ENCODE results near the gene AUTS2.

AUTS2 gene

GRCh38 chr7:70189776-70190175, 591.5 kb downstream of the AUTS2 start:
- no peak for DNase-seq (ENCODE audit: low read depth)
- TF ChIP-seq, protein P1, sequence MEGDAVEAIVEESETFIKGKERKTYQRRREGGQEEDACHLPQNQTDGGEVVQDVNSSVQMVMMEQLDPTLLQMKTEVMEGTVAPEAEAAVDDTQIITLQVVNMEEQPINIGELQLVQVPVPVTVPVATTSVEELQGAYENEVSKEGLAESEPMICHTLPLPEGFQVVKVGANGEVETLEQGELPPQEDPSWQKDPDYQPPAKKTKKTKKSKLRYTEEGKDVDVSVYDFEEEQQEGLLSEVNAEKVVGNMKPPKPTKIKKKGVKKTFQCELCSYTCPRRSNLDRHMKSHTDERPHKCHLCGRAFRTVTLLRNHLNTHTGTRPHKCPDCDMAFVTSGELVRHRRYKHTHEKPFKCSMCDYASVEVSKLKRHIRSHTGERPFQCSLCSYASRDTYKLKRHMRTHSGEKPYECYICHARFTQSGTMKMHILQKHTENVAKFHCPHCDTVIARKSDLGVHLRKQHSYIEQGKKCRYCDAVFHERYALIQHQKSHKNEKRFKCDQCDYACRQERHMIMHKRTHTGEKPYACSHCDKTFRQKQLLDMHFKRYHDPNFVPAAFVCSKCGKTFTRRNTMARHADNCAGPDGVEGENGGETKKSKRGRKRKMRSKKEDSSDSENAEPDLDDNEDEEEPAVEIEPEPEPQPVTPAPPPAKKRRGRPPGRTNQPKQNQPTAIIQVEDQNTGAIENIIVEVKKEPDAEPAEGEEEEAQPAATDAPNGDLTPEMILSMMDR (IDR thresholded peaks at IDR 0.05; ENCODE audit: low read depth, low read length, missing control alignments) = no peak
- in situ Hi-C loops (cut with HindIII; ENCODE audit: low sequenced_read_pairs) = loop anchor here (5.0 to 25.0 kb wide), 2 partner anchors 53 to 498 kb away; no protein-coding TSS in a partner anchor
- no peak overlapping the region for H3K4me3 ChIP-seq (ENCODE audit: low read depth, low read length)

GRCh38 chr7:70190281-70190680, 592.0 kb downstream of the AUTS2 start:
- TF ChIP-seq, protein P1 (IDR thresholded peaks at IDR 0.05; ENCODE audit: low read depth, low read length, missing control alignments) = no peak
- no peak overlapping the region for H3K4me3 ChIP-seq (ENCODE audit: low read depth, low read length)
- DNase-seq (ENCODE audit: low read depth) = no peak
- in situ Hi-C loops (cut with HindIII; ENCODE audit: low sequenced_read_pairs) = loop anchor here (25.0 kb wide), 1 partner anchor 497 kb away; no protein-coding TSS in a partner anchor

GRCh38 chr7:70193514-70193913, 595.2 kb downstream of the AUTS2 start:
- no peak for DNase-seq (ENCODE audit: low read depth)
- in situ Hi-C loops (cut with HindIII; ENCODE audit: low sequenced_read_pairs) = loop anchor here (25.0 kb wide), 1 partner anchor 494 kb away; no protein-coding TSS in a partner anchor
- TF ChIP-seq, protein P1 (IDR thresholded peaks at IDR 0.05; ENCODE audit: low read depth, low read length, missing control alignments) = peak; percentile 42
- no peak overlapping the region for H3K4me3 ChIP-seq (ENCODE audit: low read depth, low read length)

DNA sequence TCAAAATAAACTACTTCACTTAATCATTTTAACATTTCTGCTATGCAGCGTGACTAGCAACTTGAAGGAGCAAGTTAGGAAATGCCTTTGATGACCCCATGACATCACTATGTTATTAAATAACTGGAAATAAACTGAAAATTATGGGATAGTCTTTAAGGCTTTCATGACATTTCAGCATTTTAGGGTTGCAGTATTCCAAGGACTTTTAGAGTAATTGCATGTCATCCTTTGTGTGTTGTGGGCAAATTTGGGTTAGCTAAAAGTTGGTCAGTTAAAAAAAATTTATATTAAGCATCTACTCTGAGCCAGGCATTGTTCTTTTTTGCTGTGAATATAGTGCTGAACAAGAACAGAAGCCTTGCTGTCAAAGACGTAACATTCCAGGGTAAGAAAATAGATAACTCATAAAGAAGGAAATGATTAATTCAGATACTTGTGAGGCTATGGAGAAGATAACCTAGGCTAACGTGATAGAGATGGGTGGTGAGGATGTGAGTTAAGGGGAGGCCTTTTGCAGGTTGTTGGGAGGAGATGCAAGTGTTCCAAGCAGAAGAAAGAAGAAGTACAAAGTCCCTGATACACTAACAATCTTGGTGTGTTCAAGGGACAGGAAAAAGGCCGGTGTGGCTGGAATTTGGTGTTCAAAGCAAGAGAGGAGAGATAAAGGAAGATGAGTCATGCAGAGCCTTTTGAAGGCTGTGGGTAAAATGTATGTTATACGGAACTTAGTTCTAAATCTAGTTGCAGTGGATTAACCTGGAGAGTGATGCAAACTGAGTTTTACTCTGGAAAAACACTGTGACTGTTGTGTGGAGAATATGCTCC, 610.2 kb downstream of the AUTS2 start:
- no peak overlapping the region for H3K4me3 ChIP-seq (ENCODE audit: low read depth, low read length)
- TF ChIP-seq, protein P1 (IDR thresholded peaks at IDR 0.05; ENCODE audit: low read depth, low read length, missing control alignments) = no peak
- DNase-seq (ENCODE audit: low read depth) = no peak
- in situ Hi-C loops (cut with HindIII; ENCODE audit: low sequenced_read_pairs) = no loop called here

- no peak for DNase-seq (ENCODE audit: low read depth)
- in situ Hi-C loops (cut with HindIII; ENCODE audit: low sequenced_read_pairs) = no loop called here
- H3K4me3 ChIP-seq (ENCODE audit: low read depth, low read length) = no peak overlapping the region
- TF ChIP-seq, protein P1 (IDR thresholded peaks at IDR 0.05; ENCODE audit: low read depth, low read length, missing control alignments) = no peak
Observed at GRCh38 chr7:70210200-70210935, 612.1 kb downstream of the AUTS2 start.

- TF ChIP-seq, protein P1 (IDR thresholded peaks at IDR 0.05; ENCODE audit: low read depth, low read length, missing control alignments) = no peak
- H3K4me3 ChIP-seq (ENCODE audit: low read depth, low read length) = no peak overlapping the region
- DNase-seq (ENCODE audit: low read depth) = no peak
- in situ Hi-C loops (cut with HindIII; ENCODE audit: low sequenced_read_pairs) = no loop called here
Observed at GRCh38 chr7:70210936-70211310, 612.6 kb downstream of the AUTS2 start.
